A549 (cell line): ENCODE data around the gene NARS2. TPM values are rescaled to one million over a fixed set of nuclear protein-coding genes. Genes with fewer than 3 reads are reported as not detected.

Experiments used
- ATAC-seq, 2 experiments: fragments of 200-7000 bp in 1 of 2; fragments of >200 bp in 1 of 2; cut with Nextera tagmentation in 1 of 2; cut with Tn5 transposase in 1 of 2; 3 replicates each; pipeline versions ENCODE4 v1.8.0 to v1.9.1; 2018 to 2020; ENCODE audit warnings: mild to moderate bottlenecking in 1 of 2, moderate library complexity in 1 of 2
- CTCF ChIA-PET: fragments of 300-600 bp; sonication (Branson Sonifier 250); formaldehyde crosslinking; extraction: SDS; loops from one replicate; lab custom pipeline; 2021; ENCODE audit warnings: antibody characterized with exemption, inconsistent platforms; lab: Yijun Ruan, JAX
- POLR2A ChIA-PET: fragments of 350-600 bp; formaldehyde crosslinking; extraction: SDS; loops from one replicate; lab custom pipeline; 2021; ENCODE audit warnings: antibody characterized with exemption, inconsistent platforms; lab: Yijun Ruan, JAX
- DNase-seq, 2 experiments: peaks; one replicate each; pipeline versions ENCODE4 v3.0.0 to v3.0.0-alpha.2; 2011 to 2016; ENCODE audit warnings: low read depth in 1 of 2, low spot score in 1 of 2
- FAIRE-seq: peaks from 2 replicates; lab custom pipeline; 2011; peaks lifted over from hg19 to GRCh38; lab: Jason Lieb, UNC
- H3K27ac ChIP-seq, 2 experiments: fragments of >200 bp; sonication (Bioruptor Twin); formaldehyde crosslinking; 3 replicates each; pipeline ENCODE4 v1.5.1; 2016 to 2017
- H3K4me1 ChIP-seq: fragments of >200 bp; sonication (Bioruptor Twin); formaldehyde crosslinking; 3 replicates; pipeline ENCODE4 v1.6.1; 2016
- H3K4me2 ChIP-seq: fragments of >200 bp; sonication (Bioruptor Twin); formaldehyde crosslinking; 3 replicates; pipeline ENCODE4 v1.6.1; 2016
- H3K4me3 ChIP-seq: fragments of >200 bp; sonication (Bioruptor Twin); formaldehyde crosslinking; 3 replicates; pipeline ENCODE4 v1.5.1; 2016
- H3K9me3 ChIP-seq: fragments of >200 bp; sonication (Bioruptor Twin); formaldehyde crosslinking; 3 replicates; pipeline ENCODE4 v1.6.1; 2016
- BHLHE40 ChIP-seq: IDR thresholded peaks from 2 replicates; pipeline ENCODE4 v1.6.1; 2012; ENCODE audit warnings: low read depth, low read length, inconsistent platforms
- CBX8 ChIP-seq: fragments of 200-600 bp; sonication (generic); IDR thresholded peaks from 2 replicates; pipeline ENCODE4 v1.6.1; 2016
- CHD4 ChIP-seq: fragments of 200-600 bp; sonication (generic); IDR thresholded peaks from 2 replicates; pipeline ENCODE4 v1.6.1; 2016; ENCODE audit warnings: antibody characterized with exemption, mild to moderate bottlenecking, borderline replicate concordance
- CTCF ChIP-seq: fragments of >200 bp; sonication (Bioruptor Twin); formaldehyde crosslinking; IDR thresholded peaks from 3 replicates; pipeline ENCODE4 v1.5.1; 2016
- E2F6 ChIP-seq: IDR thresholded peaks from 2 replicates; pipeline ENCODE4 v1.6.1; 2012; ENCODE audit warnings: low read depth, borderline replicate concordance
- EHF ChIP-seq: fragments of 250-450 bp; sonication (Bioruptor Pico); IDR thresholded peaks from 2 replicates; pipeline ENCODE4 v1.5.0; 2020; ENCODE audit warnings: mild to moderate bottlenecking
- ESRRA ChIP-seq: fragments of 150-350 bp; IDR thresholded peaks from 2 replicates; pipeline ENCODE4 v1.6.1; 2014; ENCODE audit warnings: mild to moderate bottlenecking, low read length, borderline replicate concordance
- FOSB ChIP-seq: fragments of 250-450 bp; sonication (Bioruptor Pico); IDR thresholded peaks from 2 replicates; pipeline ENCODE4 v1.5.0; 2020; ENCODE audit warnings: mild to moderate bottlenecking, moderate library complexity
- FOXS1 ChIP-seq: fragments of 250-450 bp; sonication (Bioruptor Pico); IDR thresholded peaks from 2 replicates; pipeline ENCODE4 v1.5.0; 2020; ENCODE audit warnings: mild to moderate bottlenecking, moderate library complexity
- HES2 ChIP-seq: fragments of >200 bp; sonication (Bioruptor Twin); formaldehyde crosslinking; IDR thresholded peaks from 2 replicates; pipeline ENCODE4 v1.6.1; 2016
- HEYL ChIP-seq: fragments of 250-450 bp; sonication (Bioruptor Pico); IDR thresholded peaks from 2 replicates; pipeline ENCODE4 v1.8.0; 2021; ENCODE audit warnings: mild to moderate bottlenecking, moderate library complexity
- HMGXB4 ChIP-seq: fragments of 250-450 bp; sonication (Bioruptor Pico); IDR thresholded peaks from 2 replicates; pipeline ENCODE4 v1.5.0; 2021; ENCODE audit warnings: mild to moderate bottlenecking, moderate library complexity, borderline replicate concordance
- HOXB5 ChIP-seq: fragments of 250-450 bp; sonication (Bioruptor Pico); IDR thresholded peaks from 2 replicates; pipeline ENCODE4 v1.5.0; 2020; ENCODE audit warnings: mild to moderate bottlenecking, moderate library complexity
- JUN ChIP-seq, 2 experiments: fragments of >200 bp; sonication (Bioruptor Twin); formaldehyde crosslinking; IDR thresholded peaks; 2 replicates in 1 of 2; 3 replicates in 1 of 2; pipeline ENCODE4 v1.6.1; 2016 to 2017
- KDM5A ChIP-seq: fragments of 200-600 bp; sonication (generic); IDR thresholded peaks from 2 replicates; pipeline ENCODE4 v1.6.1; 2016; ENCODE audit warnings: antibody characterized with exemption, mild to moderate bottlenecking
- MAFK ChIP-seq: fragments of 450-650 bp; IDR thresholded peaks from 2 replicates; pipeline ENCODE4 v1.6.1; 2014; ENCODE audit not compliant: partially characterized antibody
- MYC ChIP-seq: IDR thresholded peaks from 2 replicates; pipeline ENCODE4 v1.6.1; 2012; ENCODE audit warnings: mild to moderate bottlenecking, inconsistent platforms, low read length, improper control_type of control experiment, borderline replicate concordance
- NFE2L2 ChIP-seq: fragments of 150-350 bp; conservative IDR thresholded peaks from 2 replicates; pipeline ENCODE4 v1.6.1; 2014; ENCODE audit warnings: low read length
- NPAS2 ChIP-seq: fragments of 250-450 bp; sonication (Bioruptor Pico); IDR thresholded peaks from 2 replicates; pipeline ENCODE4 v1.8.0; 2022; ENCODE audit warnings: mild to moderate bottlenecking, moderate library complexity, borderline replicate concordance
- NR3C1 ChIP-seq: fragments of >200 bp; sonication (Bioruptor Twin); formaldehyde crosslinking; IDR thresholded peaks from 3 replicates; pipeline ENCODE4 v1.6.1; 2017
- PHF8 ChIP-seq: fragments of 200-600 bp; sonication (generic); IDR thresholded peaks from 2 replicates; pipeline ENCODE4 v1.6.1; 2016; ENCODE audit warnings: low read depth, mild to moderate bottlenecking, antibody characterized with exemption, moderate library complexity, borderline replicate concordance
- POLR2A ChIP-seq: IDR thresholded peaks from 2 replicates; pipeline ENCODE4 v1.6.1; 2012; ENCODE audit warnings: mild to moderate bottlenecking, low read length
- POLR2AphosphoS2 ChIP-seq: conservative IDR thresholded peaks from 2 replicates; pipeline ENCODE4 v1.6.1; 2012; ENCODE audit warnings: low read length, improper control_type of control experiment, inconsistent platforms
- SREBF2 ChIP-seq: fragments of 450-650 bp; IDR thresholded peaks from 2 replicates; pipeline ENCODE4 v1.6.1; 2014; ENCODE audit warnings: mild to moderate bottlenecking, moderate library complexity
- USF2 ChIP-seq: fragments of 450-650 bp; IDR thresholded peaks from 2 replicates; pipeline ENCODE4 v1.6.1; 2014; ENCODE audit warnings: antibody characterized with exemption
- ZC3H11A ChIP-seq: fragments of 450-650 bp; IDR thresholded peaks from 2 replicates; pipeline ENCODE4 v1.6.1; 2014; ENCODE audit warnings: antibody characterized with exemption, mild to moderate bottlenecking
- ZFP36 ChIP-seq: fragments of 450-650 bp; IDR thresholded peaks from 2 replicates; pipeline ENCODE4 v1.6.1; 2014; ENCODE audit warnings: borderline replicate concordance; ENCODE audit not compliant: partially characterized antibody
- ZNF302 ChIP-seq: fragments of 250-450 bp; sonication (Bioruptor Pico); IDR thresholded peaks from 2 replicates; pipeline ENCODE4 v1.9.0; 2021; ENCODE audit warnings: inconsistent platforms, mild to moderate bottlenecking, moderate library complexity
- WGBS: methylation state at CpG from one replicate; pipeline ENCODE4 v1.1.6; 2017; ENCODE audit errors: missing lambda C conversion rate; 5-methylcytosine and 5-hydroxymethylcytosine counted together
- polyA plus RNA-seq, 4 experiments: library from polyadenylated mRNA; depleted of rRNA in 3 of 4; stranded (reverse); fragments of >200 nt; fragmentation: RNase III in 1 of 4; extraction: RNeasy Plus Mini Kit Qiagen cat#74134 plus additional on column Dnase treatment in 1 of 4; gene quantifications; 2 replicates in 3 of 4; 3 replicates in 1 of 4; pipeline ENCODE4 v1.2.3, GENCODE V29; 2011 to 2017

NARS2 gene
- polyA plus RNA-seq, 2 of the 4 experiments (the other 2 are of a cell fraction) = 29.7 to 57.7 TPM

- TF ChIP-seq CTCF = no peak
Measured at GRCh38 chr11:78493413-78493975, 81.2 kb downstream of the NARS2 start (continued).

- H3K4me3 ChIP-seq = no peak overlapping the region
- H3K27ac ChIP-seq = no peak overlapping the region
- WGBS = 90% methylated on average over 6 of the region's 6 CpGs
- H3K9me3 ChIP-seq = no peaks in the 10 kb centered on the region
- TF ChIP-seq CHD4 = no peak
- TF ChIP-seq ZNF302 (CRISPR knock-in tag) = no peak
- TF ChIP-seq MYC = no peak
- TF ChIP-seq EHF = no peak
- no peak for TF ChIP-seq NR3C1
- TF ChIP-seq HES2 = no peak
- no peak for TF ChIP-seq CBX8
- no peak for TF ChIP-seq FOXS1 (CRISPR knock-in tag)
- no peak for TF ChIP-seq KDM5A
- no peak for TF ChIP-seq POLR2AphosphoS2
- no peak for TF ChIP-seq HOXB5 (CRISPR knock-in tag)
- TF ChIP-seq MAFK = no peak
- no peak for TF ChIP-seq CTCF
- no peak for TF ChIP-seq ZC3H11A
- no peaks in the 10 kb centered on the region; the same call in 2 of the 3 replicates for H3K4me1 ChIP-seq
- ATAC-seq = no peak
- no peak overlapping the region for H3K4me2 ChIP-seq
- POLR2A ChIA-PET = interaction anchor here (0.6 kb wide), 1 partner anchor 9 kb away, joined by 3 read pairs; no protein-coding TSS in a partner anchor
- CTCF ChIA-PET = interaction anchor here (0.8 to 1.4 kb wide), 3 partner anchors 11 to 71 kb away, joined by 3 read pairs; no protein-coding TSS in a partner anchor
- DNase-seq = no peak
- no peak for FAIRE-seq
Measured at GRCh38 chr11:78492973-78493372, 81.7 kb downstream of the NARS2 start.

- Histone ChIP-seq H3K4me2 (no peak overlapping the region), H3K4me1 (no peaks in the 10 kb centered on the region), H3K9me3 (no peaks in the 10 kb centered on the region; the same call in 2 of the 3 replicates), H3K27ac (no peak overlapping the region), H3K4me3 (no peak overlapping the region)
- no peak for DNase-seq
- POLR2A ChIA-PET = no interaction called here
- ATAC-seq = no peak
- CTCF ChIA-PET = no interaction called here
- no peak for FAIRE-seq
- TF ChIP-seq FOSB (no peak), E2F6 (no peak), NPAS2 (CRISPR knock-in tag) (no peak), POLR2A (no peak), JUN (IDR thresholded peaks at IDR 0.05) (no peak), NFE2L2 (no peak), ZFP36 (no peak), USF2 (no peak), HMGXB4 (CRISPR knock-in tag) (no peak), PHF8 (no peak), ZC3H11A (no peak), HES2 (no peak), BHLHE40 (no peak), KDM5A (no peak), SREBF2 (no peak), ESRRA (no peak), HEYL (no peak), POLR2AphosphoS2 (no peak), NR3C1 (no peak)
- TF ChIP-seq, all 56 proteins: peak for 0
Measured at GRCh38 chr11:78489184-78489583, 85.5 kb downstream of the NARS2 start.
